ENCODE measurements around the gene AKT3.

Gene AKT3

DNA sequence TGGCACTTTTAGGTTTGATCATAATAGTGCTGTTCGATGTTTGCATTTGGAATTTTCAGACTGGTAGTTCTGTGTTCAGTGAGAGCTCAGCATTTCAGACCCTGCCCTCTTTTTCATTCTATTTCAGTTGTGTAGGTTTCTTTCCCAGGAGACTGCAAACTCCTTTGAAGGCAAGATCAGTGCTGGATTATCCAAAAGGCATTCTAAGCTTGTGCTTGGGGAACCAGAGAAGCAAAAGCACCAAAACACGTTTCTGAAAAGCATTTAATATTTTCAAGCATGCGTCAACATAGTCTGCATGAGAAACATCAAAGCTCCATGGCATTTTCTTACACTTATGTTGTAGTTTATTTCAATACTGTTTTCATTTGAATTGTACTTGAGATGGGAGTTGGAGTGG lies 302.2 kb downstream of the AKT3 start:
- no peak for TF ChIP-seq CEBPB (IDR thresholded peaks at IDR 0.05)
- no peak for TF ChIP-seq ZBTB7A (IDR thresholded peaks at IDR 0.05; ENCODE audit: low read depth)
- TF ChIP-seq, protein P1, sequence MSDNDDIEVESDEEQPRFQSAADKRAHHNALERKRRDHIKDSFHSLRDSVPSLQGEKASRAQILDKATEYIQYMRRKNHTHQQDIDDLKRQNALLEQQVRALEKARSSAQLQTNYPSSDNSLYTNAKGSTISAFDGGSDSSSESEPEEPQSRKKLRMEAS (IDR thresholded peaks at IDR 0.05) = no peak
- TF ChIP-seq RAD21 (IDR thresholded peaks at IDR 0.05; ENCODE audit: low read depth) = no peak
- TF ChIP-seq FOXM1 (IDR thresholded peaks at IDR 0.05; ENCODE audit: borderline replicate concordance, low read depth) = no peak
- TF ChIP-seq TEAD4 (IDR thresholded peaks at IDR 0.05) = no peak
- TF ChIP-seq EGR1 (IDR thresholded peaks at IDR 0.05) = no peak
- TF ChIP-seq CREB1 (IDR thresholded peaks at IDR 0.05; ENCODE audit: low read depth) = no peak
- TF ChIP-seq NFIC (IDR thresholded peaks at IDR 0.05) = no peak
- TF ChIP-seq, protein P2, sequence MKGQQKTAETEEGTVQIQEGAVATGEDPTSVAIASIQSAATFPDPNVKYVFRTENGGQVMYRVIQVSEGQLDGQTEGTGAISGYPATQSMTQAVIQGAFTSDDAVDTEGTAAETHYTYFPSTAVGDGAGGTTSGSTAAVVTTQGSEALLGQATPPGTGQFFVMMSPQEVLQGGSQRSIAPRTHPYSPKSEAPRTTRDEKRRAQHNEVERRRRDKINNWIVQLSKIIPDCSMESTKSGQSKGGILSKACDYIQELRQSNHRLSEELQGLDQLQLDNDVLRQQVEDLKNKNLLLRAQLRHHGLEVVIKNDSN (IDR thresholded peaks at IDR 0.05) = no peak
- TF ChIP-seq, protein P3, sequence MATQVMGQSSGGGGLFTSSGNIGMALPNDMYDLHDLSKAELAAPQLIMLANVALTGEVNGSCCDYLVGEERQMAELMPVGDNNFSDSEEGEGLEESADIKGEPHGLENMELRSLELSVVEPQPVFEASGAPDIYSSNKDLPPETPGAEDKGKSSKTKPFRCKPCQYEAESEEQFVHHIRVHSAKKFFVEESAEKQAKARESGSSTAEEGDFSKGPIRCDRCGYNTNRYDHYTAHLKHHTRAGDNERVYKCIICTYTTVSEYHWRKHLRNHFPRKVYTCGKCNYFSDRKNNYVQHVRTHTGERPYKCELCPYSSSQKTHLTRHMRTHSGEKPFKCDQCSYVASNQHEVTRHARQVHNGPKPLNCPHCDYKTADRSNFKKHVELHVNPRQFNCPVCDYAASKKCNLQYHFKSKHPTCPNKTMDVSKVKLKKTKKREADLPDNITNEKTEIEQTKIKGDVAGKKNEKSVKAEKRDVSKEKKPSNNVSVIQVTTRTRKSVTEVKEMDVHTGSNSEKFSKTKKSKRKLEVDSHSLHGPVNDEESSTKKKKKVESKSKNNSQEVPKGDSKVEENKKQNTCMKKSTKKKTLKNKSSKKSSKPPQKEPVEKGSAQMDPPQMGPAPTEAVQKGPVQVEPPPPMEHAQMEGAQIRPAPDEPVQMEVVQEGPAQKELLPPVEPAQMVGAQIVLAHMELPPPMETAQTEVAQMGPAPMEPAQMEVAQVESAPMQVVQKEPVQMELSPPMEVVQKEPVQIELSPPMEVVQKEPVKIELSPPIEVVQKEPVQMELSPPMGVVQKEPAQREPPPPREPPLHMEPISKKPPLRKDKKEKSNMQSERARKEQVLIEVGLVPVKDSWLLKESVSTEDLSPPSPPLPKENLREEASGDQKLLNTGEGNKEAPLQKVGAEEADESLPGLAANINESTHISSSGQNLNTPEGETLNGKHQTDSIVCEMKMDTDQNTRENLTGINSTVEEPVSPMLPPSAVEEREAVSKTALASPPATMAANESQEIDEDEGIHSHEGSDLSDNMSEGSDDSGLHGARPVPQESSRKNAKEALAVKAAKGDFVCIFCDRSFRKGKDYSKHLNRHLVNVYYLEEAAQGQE (IDR thresholded peaks at IDR 0.05; ENCODE audit: low read depth) = no peak
- no peak for TF ChIP-seq TAF1 (IDR thresholded peaks at IDR 0.05; ENCODE audit: low read depth)
- no peak for TF ChIP-seq TCF12 (IDR thresholded peaks at IDR 0.05; ENCODE audit: low read depth)
- TF ChIP-seq YY1 (IDR thresholded peaks at IDR 0.05; ENCODE audit: low read depth) = no peak
- TF ChIP-seq EP300 (IDR thresholded peaks at IDR 0.05; ENCODE audit: borderline replicate concordance) = no peak

DNA sequence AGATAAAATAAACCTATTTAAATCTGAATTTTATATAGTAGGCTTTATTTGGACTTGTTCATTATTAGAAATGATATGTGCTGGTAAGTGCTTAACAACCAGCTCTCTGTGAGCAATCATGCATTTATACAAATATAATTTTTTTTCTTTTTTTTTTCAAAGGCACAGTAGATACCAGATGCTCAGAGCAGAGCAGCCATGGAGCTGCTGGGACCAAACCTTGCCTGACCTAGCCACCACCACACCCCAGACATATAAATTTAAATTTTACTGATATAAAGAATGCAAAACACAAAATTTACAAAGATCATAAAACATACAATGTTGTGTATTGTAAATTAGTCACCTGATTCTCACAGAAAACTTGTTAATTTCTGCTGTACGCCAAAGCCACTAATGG lies 303.6 kb downstream of the AKT3 start:
- no peak for TF ChIP-seq RAD21 (IDR thresholded peaks at IDR 0.05; ENCODE audit: low read depth)
- TF ChIP-seq EGR1 (IDR thresholded peaks at IDR 0.05) = no peak
- TF ChIP-seq TEAD4 (IDR thresholded peaks at IDR 0.05) = no peak
- TF ChIP-seq, protein P3 (IDR thresholded peaks at IDR 0.05; ENCODE audit: low read depth) = no peak
- TF ChIP-seq, protein P2 (IDR thresholded peaks at IDR 0.05) = no peak
- no peak for TF ChIP-seq TAF1 (IDR thresholded peaks at IDR 0.05; ENCODE audit: low read depth)
- TF ChIP-seq TCF12 (IDR thresholded peaks at IDR 0.05; ENCODE audit: low read depth) = no peak
- no peak for TF ChIP-seq CEBPB (IDR thresholded peaks at IDR 0.05)
- TF ChIP-seq NFIC (IDR thresholded peaks at IDR 0.05) = no peak
- no peak for TF ChIP-seq YY1 (IDR thresholded peaks at IDR 0.05; ENCODE audit: low read depth)
- TF ChIP-seq EP300 (IDR thresholded peaks at IDR 0.05; ENCODE audit: borderline replicate concordance) = no peak
- TF ChIP-seq ZBTB7A (IDR thresholded peaks at IDR 0.05; ENCODE audit: low read depth) = no peak
- TF ChIP-seq FOXM1 (IDR thresholded peaks at IDR 0.05; ENCODE audit: borderline replicate concordance, low read depth) = no peak
- TF ChIP-seq, protein P1 (IDR thresholded peaks at IDR 0.05) = no peak
- no peak for TF ChIP-seq CREB1 (IDR thresholded peaks at IDR 0.05; ENCODE audit: low read depth)

DNA sequence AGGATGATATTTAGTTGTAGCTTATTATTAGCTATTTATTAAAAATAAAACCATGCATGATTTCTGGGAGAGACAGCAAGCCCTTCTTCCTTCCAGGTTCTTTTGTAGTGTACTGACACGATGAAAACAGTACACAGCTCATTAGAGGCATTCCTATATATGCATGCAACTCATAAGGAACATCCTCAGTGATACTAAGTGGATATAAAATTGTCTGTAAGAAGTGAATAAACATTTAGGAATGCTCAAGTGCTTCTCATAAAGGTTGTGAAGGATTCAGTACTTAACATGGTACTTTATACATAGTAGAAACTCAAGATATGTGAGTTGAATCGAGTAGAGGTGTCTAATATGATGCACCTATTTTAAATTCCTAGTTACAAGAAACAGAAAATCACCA lies 306.5 kb downstream of the AKT3 start:
- no peak for TF ChIP-seq RAD21 (IDR thresholded peaks at IDR 0.05; ENCODE audit: low read depth)
- TF ChIP-seq, protein P1 (IDR thresholded peaks at IDR 0.05) = no peak
- TF ChIP-seq NFIC (IDR thresholded peaks at IDR 0.05) = no peak
- no peak for TF ChIP-seq CREB1 (IDR thresholded peaks at IDR 0.05; ENCODE audit: low read depth)
- TF ChIP-seq FOXM1 (IDR thresholded peaks at IDR 0.05; ENCODE audit: borderline replicate concordance, low read depth) = no peak
- TF ChIP-seq TAF1 (IDR thresholded peaks at IDR 0.05; ENCODE audit: low read depth) = no peak
- TF ChIP-seq, protein P3 (IDR thresholded peaks at IDR 0.05; ENCODE audit: low read depth) = no peak
- TF ChIP-seq ZBTB7A (IDR thresholded peaks at IDR 0.05; ENCODE audit: low read depth) = no peak
- no peak for TF ChIP-seq EP300 (IDR thresholded peaks at IDR 0.05; ENCODE audit: borderline replicate concordance)
- no peak for TF ChIP-seq EGR1 (IDR thresholded peaks at IDR 0.05)
- TF ChIP-seq, protein P2 (IDR thresholded peaks at IDR 0.05) = no peak
- no peak for TF ChIP-seq YY1 (IDR thresholded peaks at IDR 0.05; ENCODE audit: low read depth)
- no peak for TF ChIP-seq CEBPB (IDR thresholded peaks at IDR 0.05)
